Natural killer cell treated with Interleukin-12 subunit alpha and Interleukin-12 subunit beta and Interleukin-15 and Interleukin-18, amount 100 ng/mL, for 72 hours (primary cell): ENCODE results near the gene CYP21A2. TPM values are rescaled to one million over a fixed set of nuclear protein-coding genes. Genes with fewer than 3 reads are reported as not detected.
A peak's percentile ranks its signal among the peaks of the same experiment; 100 is the strongest.
"Not testable (repeated sequence)": the region's sequence is repeated elsewhere in the genome, so short reads cannot be mapped to it uniquely, and the experiment has no call there.

Source experiments
- ATAC-seq, 2 donors: fragments of 150-1000 bp; cut with Tn5 transposase in 1 of 2; sonication (Bioruptor Pico), chemical (Tn5 transposase) in 1 of 2; 2 replicates each; pipeline ENCODE4 v1.10.0; 2021
- DNase-seq: peaks from one replicate; pipeline ENCODE4 v3.0.0; 2022; ENCODE audit warnings: low spot score
- H3K27ac Mint-ChIP-seq, 2 donors: 1 replicate in 1 of 2; 2 replicates in 1 of 2; pipeline ENCODE4 v1.8.0; 2022; ENCODE audit warnings: mixed read lengths in 2 of 2, mild to moderate bottlenecking in 1 of 2, moderate library complexity in 1 of 2
- H3K27me3 Mint-ChIP-seq, 2 donors: 1 replicate in 1 of 2; 2 replicates in 1 of 2; pipeline ENCODE4 v1.8.0; 2022; ENCODE audit warnings: mixed read lengths in 2 of 2
- H3K36me3 Mint-ChIP-seq: one replicate; pipeline ENCODE4 v1.8.0; 2022; ENCODE audit warnings: mixed read lengths
- H3K4me1 Mint-ChIP-seq, 2 donors: 1 replicate in 1 of 2; 2 replicates in 1 of 2; pipeline ENCODE4 v1.8.0; 2022; ENCODE audit warnings: low read depth in 2 of 2, mixed read lengths in 2 of 2, mild to moderate bottlenecking in 1 of 2
- H3K4me3 Mint-ChIP-seq: one replicate; pipeline ENCODE4 v1.8.0; 2022; ENCODE audit warnings: mixed read lengths
- H3K9me3 Mint-ChIP-seq: 2 replicates; pipeline ENCODE4 v1.8.0; 2022; ENCODE audit warnings: mixed read lengths
- total RNA-seq, 2 donors: library from RNA; stranded (reverse); gene quantifications; one replicate each; pipeline ENCODE4 v1.2.3, GENCODE V29; 2022

Gene CYP21A2
- total RNA-seq, 2 donors from 2014 or later = 1.3 TPM; not detected in 1

GRCh38 chr6:32041385-32041784, 3.2 kb downstream of the CYP21A2 start:
- H3K36me3 Mint-ChIP-seq, H3K27ac Mint-ChIP-seq, ATAC-seq, H3K27me3 Mint-ChIP-seq, H3K9me3 Mint-ChIP-seq, H3K4me3 Mint-ChIP-seq, H3K4me1 Mint-ChIP-seq: not testable (repeated sequence)
- peak; percentile 13 for DNase-seq

- not testable (repeated sequence) for H3K9me3 Mint-ChIP-seq, ATAC-seq, H3K4me3 Mint-ChIP-seq, DNase-seq, H3K4me1 Mint-ChIP-seq, H3K27ac Mint-ChIP-seq, H3K36me3 Mint-ChIP-seq, H3K27me3 Mint-ChIP-seq
These were observed 4.1 kb downstream of the CYP21A2 start for GRCh38 chr6:32042276-32042675.

- H3K36me3 Mint-ChIP-seq, ATAC-seq, H3K9me3 Mint-ChIP-seq, H3K27ac Mint-ChIP-seq, H3K4me3 Mint-ChIP-seq, H3K4me1 Mint-ChIP-seq, H3K27me3 Mint-ChIP-seq, DNase-seq: not testable (repeated sequence)
These were observed 5.6 kb downstream of the CYP21A2 start for GRCh38 chr6:32043589-32044380.

GRCh38 chr6:32044916-32045315, 6.7 kb downstream of the CYP21A2 start:
- not testable (repeated sequence) for DNase-seq, H3K36me3 Mint-ChIP-seq, H3K27ac Mint-ChIP-seq, H3K4me1 Mint-ChIP-seq, H3K27me3 Mint-ChIP-seq, H3K4me3 Mint-ChIP-seq, H3K9me3 Mint-ChIP-seq, ATAC-seq

- ATAC-seq = no peak
- no peak overlapping the region for H3K4me3 Mint-ChIP-seq
- H3K27ac Mint-ChIP-seq = no peak overlapping the region
- H3K9me3 Mint-ChIP-seq = no peaks in the 10 kb centered on the region
- peaks cover 7 to 8% of the 10 kb centered on the region in 2 donors for H3K4me1 Mint-ChIP-seq
- H3K36me3 Mint-ChIP-seq = no peaks in the 10 kb centered on the region
- no peak for DNase-seq
- H3K27me3 Mint-ChIP-seq = peaks cover 0 to 2% of the 10 kb centered on the region in 2 donors
These were observed 7.7 kb downstream of the CYP21A2 start for GRCh38 chr6:32045811-32046449.

GRCh38 chr6:32046450-32047083, 8.4 kb downstream of the CYP21A2 start:
- Mint-ChIP-seq H3K9me3 (no peaks in the 10 kb centered on the region), H3K36me3 (no peaks in the 10 kb centered on the region), H3K27me3 (peaks cover 0 to 2% of the 10 kb centered on the region in 2 donors), H3K4me1 (peaks cover 7 to 8% of the 10 kb centered on the region in 2 donors), H3K4me3 (no peak overlapping the region), H3K27ac (no peak overlapping the region)
- DNase-seq (no peak), ATAC-seq (no peak)

GRCh38 chr6:32047084-32047478, 8.9 kb downstream of the CYP21A2 start:
- ATAC-seq = no peak
- H3K9me3 Mint-ChIP-seq = no peaks in the 10 kb centered on the region
- peaks cover 7 to 8% of the 10 kb centered on the region in 2 donors for H3K4me1 Mint-ChIP-seq
- peaks cover 0 to 4% of the 10 kb centered on the region in 2 donors for H3K27me3 Mint-ChIP-seq
- no peak for DNase-seq
- H3K4me3 Mint-ChIP-seq = no peak overlapping the region
- H3K36me3 Mint-ChIP-seq = no peaks in the 10 kb centered on the region
- H3K27ac Mint-ChIP-seq = no peak overlapping the region

- Mint-ChIP-seq H3K4me1 (peaks cover 7 to 8% of the 10 kb centered on the region in 2 donors), H3K27ac (no peak overlapping the region), H3K4me3 (no peak overlapping the region), H3K36me3 (no peaks in the 10 kb centered on the region), H3K27me3 (peaks cover 0 to 4% of the 10 kb centered on the region in 2 donors), H3K9me3 (no peaks in the 10 kb centered on the region)
- ATAC-seq = no peak
- DNase-seq = no peak
These were observed 9.3 kb downstream of the CYP21A2 start for GRCh38 chr6:32047539-32047854.

GRCh38 chr6:32047855-32048766, 9.9 kb downstream of the CYP21A2 start:
- ATAC-seq (peak; percentile 66 to 78), DNase-seq (peak; percentile 72)
- Mint-ChIP-seq H3K27ac (no peak overlapping the region), H3K36me3 (no peaks in the 10 kb centered on the region), H3K4me1 (peaks cover 7 to 8% of the 10 kb centered on the region in 2 donors), H3K27me3 (peaks cover 0 to 4% of the 10 kb centered on the region in 2 donors), H3K4me3 (peak overlapping the region; percentile 23), H3K9me3 (no peaks in the 10 kb centered on the region)

- not testable (repeated sequence) for H3K4me3 Mint-ChIP-seq, H3K27ac Mint-ChIP-seq, ATAC-seq, H3K9me3 Mint-ChIP-seq, DNase-seq, H3K27me3 Mint-ChIP-seq, H3K36me3 Mint-ChIP-seq, H3K4me1 Mint-ChIP-seq
These were observed 10.9 kb downstream of the CYP21A2 start for GRCh38 chr6:32049149-32049548.

- DNase-seq, H3K4me1 Mint-ChIP-seq, H3K27ac Mint-ChIP-seq, H3K4me3 Mint-ChIP-seq, H3K9me3 Mint-ChIP-seq, ATAC-seq, H3K27me3 Mint-ChIP-seq, H3K36me3 Mint-ChIP-seq: not testable (repeated sequence)
These were observed 11.5 kb downstream of the CYP21A2 start for GRCh38 chr6:32049736-32050135.

GRCh38 chr6:32050562-32050961, 12.3 kb downstream of the CYP21A2 start:
- no peak for DNase-seq
- Mint-ChIP-seq H3K4me1 (peaks cover 7 to 8% of the 10 kb centered on the region in 2 donors), H3K27me3 (peaks cover 0 to 4% of the 10 kb centered on the region in 2 donors), H3K9me3 (no peaks in the 10 kb centered on the region), H3K36me3 (no peaks in the 10 kb centered on the region), H3K4me3 (no peak overlapping the region), H3K27ac (no peak overlapping the region)
- no peak for ATAC-seq

- not testable (repeated sequence) for DNase-seq, H3K27me3 Mint-ChIP-seq, H3K36me3 Mint-ChIP-seq, H3K9me3 Mint-ChIP-seq, H3K4me1 Mint-ChIP-seq, ATAC-seq, H3K27ac Mint-ChIP-seq, H3K4me3 Mint-ChIP-seq
These were observed 14.4 kb downstream of the CYP21A2 start for GRCh38 chr6:32052626-32053025.
